PC-9 (cell line): ENCODE measurements around the gene GREM1. TPM values are rescaled to one million over a fixed set of nuclear protein-coding genes. Genes with fewer than 3 reads are reported as not detected.

Experiments used
- BruUV-seq: library from RNA; stranded (reverse); fragments of 400-500 nt; replicated peaks from 2 replicates; lab custom pipeline; 2021; lab: Mats Ljungman, UMichigan
- CTCF ChIA-PET: fragments of 300-600 bp; sonication (Branson Sonifier 250); formaldehyde crosslinking; loops from one replicate; lab custom pipeline; 2022; ENCODE audit warnings: antibody characterized with exemption; lab: Charles Lee
- POLR2A ChIA-PET: fragments of 300-600 bp; sonication (Branson Sonifier 250); formaldehyde crosslinking; loops from one replicate; lab custom pipeline; 2022; ENCODE audit warnings: antibody characterized with exemption; ENCODE audit not compliant: unreplicated experiment; lab: Charles Lee
- DNase-seq, 2 experiments: peaks; one replicate each; pipeline versions ENCODE4 v3.0.0 to v3.0.0-alpha.2; 2015 to 2022; ENCODE audit warnings: mixed read lengths in 1 of 2
- H2AFZ ChIP-seq: fragments of 200-600 bp; sonication (generic); 2 replicates; pipeline ENCODE4 v1.8.1; 2017; ENCODE audit warnings: antibody characterized with exemption
- H3F3A ChIP-seq: fragments of 200-600 bp; sonication (generic); 2 replicates; pipeline ENCODE4 v1.8.1; 2017; ENCODE audit warnings: antibody characterized with exemption, mild to moderate bottlenecking, low read depth; ENCODE audit not compliant: insufficient read depth
- H3K27ac ChIP-seq: fragments of 200-600 bp; sonication (generic); 2 replicates; pipeline ENCODE4 v1.6.1; 2016; ENCODE audit warnings: mixed run types
- H3K27me3 ChIP-seq: fragments of 200-600 bp; sonication (generic); 2 replicates; pipeline ENCODE4 v1.6.1; 2016; ENCODE audit warnings: low read depth, mixed run types; ENCODE audit not compliant: insufficient read depth
- H3K36me3 ChIP-seq: fragments of 200-600 bp; sonication (generic); 2 replicates; pipeline ENCODE4 v1.6.1; 2016; ENCODE audit warnings: low read depth, mixed run types
- H3K4me1 ChIP-seq: fragments of 200-600 bp; sonication (generic); replicated peaks from 2 replicates; pipeline ENCODE4 v1.6.1; 2016; ENCODE audit warnings: mixed run types; ENCODE audit not compliant: insufficient read depth
- H3K4me2 ChIP-seq: fragments of 200-600 bp; sonication (generic); 2 replicates; pipeline ENCODE4 v1.6.1; 2017; ENCODE audit warnings: mixed run types
- H3K4me3 ChIP-seq: fragments of 200-600 bp; sonication (generic); 2 replicates; pipeline ENCODE4 v1.6.1; 2016; ENCODE audit warnings: mixed run types
- H3K79me2 ChIP-seq: fragments of 200-600 bp; sonication (generic); 2 replicates; pipeline ENCODE4 v1.6.1; 2017; ENCODE audit warnings: low read depth, mixed run types
- H3K9me2 ChIP-seq: fragments of 200-600 bp; sonication (generic); 2 replicates; pipeline ENCODE4 v1.8.1; 2017; ENCODE audit warnings: mild to moderate bottlenecking; ENCODE audit not compliant: insufficient read depth
- H3K9me3 ChIP-seq: fragments of 200-600 bp; sonication (generic); 2 replicates; pipeline ENCODE4 v1.8.1; 2016; ENCODE audit warnings: low read depth; ENCODE audit not compliant: insufficient read depth
- H4K20me1 ChIP-seq: fragments of 200-600 bp; sonication (generic); 2 replicates; pipeline ENCODE4 v1.8.1; 2017; ENCODE audit not compliant: insufficient read depth
- CTCF ChIP-seq: fragments of 200-600 bp; sonication (generic); conservative IDR thresholded peaks from 2 replicates; pipeline ENCODE4 v1.6.1; 2017; ENCODE audit warnings: mixed run types, antibody characterized with exemption, mild to moderate bottlenecking, moderate library complexity
- EZH2 ChIP-seq: fragments of 200-600 bp; sonication (generic); IDR thresholded peaks from 2 replicates; pipeline ENCODE4 v1.8.0; 2017; ENCODE audit warnings: antibody characterized with exemption, low read depth
- intact Hi-C: fragments of 100-400 bp; cut with micrococcal nuclease; formaldehyde crosslinking; loops from one replicate; pipeline ENCODE4 v1.10.0; 2022; ENCODE audit not compliant: unreplicated experiment
- total RNA-seq: library from RNA; stranded (reverse); gene quantifications from 2 replicates; pipeline ENCODE4 v1.2.3, GENCODE V29; 2021

Gene GREM1
- total RNA-seq, 1 experiment from 2014 or later, result 0.39 TPM

GRCh38 chr15:32750979-32751378, 33.2 kb downstream of the GREM1 start:
- no peak for DNase-seq
- BruUV-seq, result no TSS peak
- H3K4me2 ChIP-seq, result no peak overlapping the region
- intact Hi-C loops, result no loop called here
- H3K27me3 ChIP-seq, result no peaks in the 10 kb centered on the region
- H3K4me1 ChIP-seq, result no peaks in the 10 kb centered on the region
- H3K36me3 ChIP-seq, result no peaks in the 10 kb centered on the region
- H3K9me2 ChIP-seq, result no peaks in the 10 kb centered on the region
- H3K4me3 ChIP-seq, result no peak overlapping the region
- no peaks in the 10 kb centered on the region for H3K9me3 ChIP-seq
- H3K27ac ChIP-seq, result no peak overlapping the region
- ChIA-PET POLR2A (no interaction called here), CTCF (no interaction called here)
- TF ChIP-seq CTCF, result no peak
- TF ChIP-seq EZH2, result no peak
- no peak overlapping the region for H2AFZ ChIP-seq
- H3K79me2 ChIP-seq, result no peaks in the 10 kb centered on the region
- no peaks in the 10 kb centered on the region for H3F3A ChIP-seq
- H4K20me1 ChIP-seq, result no peaks in the 10 kb centered on the region

- ChIA-PET CTCF (no interaction called here), POLR2A (no interaction called here)
- Histone ChIP-seq H2AFZ (no peak overlapping the region), H3K4me3 (no peak overlapping the region), H3K9me3 (no peaks in the 10 kb centered on the region), H3K79me2 (no peaks in the 10 kb centered on the region), H3K27me3 (no peaks in the 10 kb centered on the region), H3K4me2 (no peak overlapping the region), H3F3A (no peaks in the 10 kb centered on the region), H4K20me1 (no peaks in the 10 kb centered on the region), H3K9me2 (no peaks in the 10 kb centered on the region), H3K4me1 (no peaks in the 10 kb centered on the region), H3K36me3 (no peaks in the 10 kb centered on the region), H3K27ac (no peak overlapping the region)
- BruUV-seq, result no TSS peak
- intact Hi-C loops, result no loop called here
- TF ChIP-seq EZH2 (no peak), CTCF (no peak)
- DNase-seq, result no peak
Observed at GRCh38 chr15:32757426-32757825, 39.6 kb downstream of the GREM1 start.

GRCh38 chr15:32763295-32763694, 45.5 kb downstream of the GREM1 start:
- Histone ChIP-seq H3K4me3 (no peak overlapping the region), H2AFZ (no peak overlapping the region), H3K27me3 (no peaks in the 10 kb centered on the region), H3K9me2 (no peaks in the 10 kb centered on the region), H3K9me3 (no peaks in the 10 kb centered on the region), H3F3A (no peaks in the 10 kb centered on the region), H3K79me2 (no peaks in the 10 kb centered on the region), H3K36me3 (no peaks in the 10 kb centered on the region), H3K27ac (no peak overlapping the region), H3K4me2 (no peak overlapping the region), H3K4me1 (no peaks in the 10 kb centered on the region), H4K20me1 (no peaks in the 10 kb centered on the region)
- ChIA-PET POLR2A (interaction anchor here (0.7 kb wide), 1 partner anchor 282 kb away, joined by 13 read pairs; no protein-coding TSS in a partner anchor), CTCF (no interaction called here)
- no peak for TF ChIP-seq CTCF
- intact Hi-C loops, result no loop called here
- DNase-seq, result no peak
- BruUV-seq, result no TSS peak
